ENCODE results near the gene EFCC1.

EFCC1 gene

GRCh38 chr3:129005526-129006303 is 4.6 kb downstream of the EFCC1 start:
- Histone ChIP-seq H3K36me3 (ENCODE audit: low read length) (no peaks in the 10 kb centered on the region), H3K9me2 (replicated peaks; ENCODE audit: insufficient read depth, low read length) (no peaks in the 10 kb centered on the region), H3K9ac (ENCODE audit: low read length) (no peak overlapping the region), H3K27me3 (ENCODE audit: low read length) (no peaks in the 10 kb centered on the region), H3F3A (ENCODE audit: insufficient read depth) (no peaks in the 10 kb centered on the region), H3K4me3 (ENCODE audit: insufficient read depth, low read length, poor library complexity, severe bottlenecking) (no peak overlapping the region), H3K79me2 (ENCODE audit: insufficient read depth, low read length) (no peaks in the 10 kb centered on the region), H3K9me3 (ENCODE audit: insufficient read depth, low read length) (no peaks in the 10 kb centered on the region), H4K20me1 (ENCODE audit: low read depth, low read length) (no peaks in the 10 kb centered on the region), H2AFZ (ENCODE audit: low read depth, low read length, severe bottlenecking) (no peak overlapping the region), H3K4me2 (ENCODE audit: low read depth, low read length, poor library complexity, severe bottlenecking) (no peak overlapping the region), H3K27ac (ENCODE audit: low read depth, low read length) (no peak overlapping the region)
- TF ChIP-seq EZH2phosphoT487 (conservative IDR thresholded peaks at IDR 0.05; ENCODE audit: low read length) (no peak), CTCF (IDR thresholded peaks at IDR 0.05; ENCODE audit: insufficient read depth, low read length, poor library complexity, severe bottlenecking) (no peak)

DNA sequence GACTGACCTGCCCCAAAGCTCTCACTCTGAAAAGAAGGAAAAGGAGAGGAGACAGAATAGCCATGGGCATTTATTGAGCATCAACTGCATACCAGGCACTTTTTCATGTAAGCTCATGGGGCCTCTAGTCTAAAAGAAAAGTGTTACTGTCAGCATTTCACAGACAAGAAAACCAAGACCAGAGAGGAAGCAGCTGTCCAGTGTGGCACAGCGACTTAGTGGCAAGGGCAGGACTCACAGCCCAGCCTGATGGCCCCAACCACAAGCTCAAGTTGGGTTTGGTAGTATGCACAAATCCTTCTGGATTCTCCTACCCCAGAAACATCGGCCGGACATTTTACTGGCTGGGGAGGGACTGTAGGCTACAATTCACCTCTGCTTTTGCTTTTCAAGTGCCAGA is 5.8 kb downstream of the EFCC1 start:
- Histone ChIP-seq H3K9me2 (replicated peaks; ENCODE audit: insufficient read depth, low read length) (no peaks in the 10 kb centered on the region), H3K9me3 (ENCODE audit: insufficient read depth, low read length) (no peaks in the 10 kb centered on the region), H3K36me3 (ENCODE audit: low read length) (no peaks in the 10 kb centered on the region), H3K4me3 (ENCODE audit: insufficient read depth, low read length, poor library complexity, severe bottlenecking) (no peak overlapping the region), H3K27ac (ENCODE audit: low read depth, low read length) (no peak overlapping the region), H2AFZ (ENCODE audit: low read depth, low read length, severe bottlenecking) (no peak overlapping the region), H3K27me3 (ENCODE audit: low read length) (no peaks in the 10 kb centered on the region), H3F3A (ENCODE audit: insufficient read depth) (no peaks in the 10 kb centered on the region), H3K9ac (ENCODE audit: low read length) (no peak overlapping the region), H4K20me1 (ENCODE audit: low read depth, low read length) (no peaks in the 10 kb centered on the region), H3K4me2 (ENCODE audit: low read depth, low read length, poor library complexity, severe bottlenecking) (no peak overlapping the region), H3K79me2 (ENCODE audit: insufficient read depth, low read length) (no peaks in the 10 kb centered on the region)
- TF ChIP-seq EZH2phosphoT487 (conservative IDR thresholded peaks at IDR 0.05; ENCODE audit: low read length): no peak
- TF ChIP-seq CTCF (IDR thresholded peaks at IDR 0.05; ENCODE audit: insufficient read depth, low read length, poor library complexity, severe bottlenecking): no peak

DNA sequence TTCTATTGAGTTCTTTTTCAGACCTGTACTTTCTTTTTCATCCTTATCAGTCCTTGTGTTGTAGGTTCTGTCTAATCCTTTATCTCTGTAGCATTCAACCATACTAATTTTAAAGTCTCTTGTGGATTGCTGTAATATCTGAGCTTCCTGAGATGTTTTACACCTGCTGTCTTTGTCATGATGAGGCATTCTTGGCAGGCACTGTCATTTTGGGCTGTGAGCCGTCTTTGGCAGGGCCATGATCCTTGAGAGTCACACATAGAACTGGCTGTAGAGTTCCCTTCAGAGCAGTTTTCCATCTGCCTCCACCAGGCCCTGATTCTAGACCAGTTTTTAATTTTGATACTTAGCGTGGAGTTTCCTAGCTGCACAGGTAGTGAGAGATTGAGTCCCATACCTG is 6.7 kb downstream of the EFCC1 start:
- H3K36me3 ChIP-seq (ENCODE audit: low read length): no peaks in the 10 kb centered on the region
- no peak overlapping the region for H2AFZ ChIP-seq (ENCODE audit: low read depth, low read length, severe bottlenecking)
- H3K9ac ChIP-seq (ENCODE audit: low read length): no peak overlapping the region
- no peak for TF ChIP-seq CTCF (IDR thresholded peaks at IDR 0.05; ENCODE audit: insufficient read depth, low read length, poor library complexity, severe bottlenecking)
- TF ChIP-seq EZH2phosphoT487 (conservative IDR thresholded peaks at IDR 0.05; ENCODE audit: low read length): no peak
- no peaks in the 10 kb centered on the region for H4K20me1 ChIP-seq (ENCODE audit: low read depth, low read length)
- H3K4me2 ChIP-seq (ENCODE audit: low read depth, low read length, poor library complexity, severe bottlenecking): no peak overlapping the region
- H3K9me3 ChIP-seq (ENCODE audit: insufficient read depth, low read length): no peaks in the 10 kb centered on the region
- no peaks in the 10 kb centered on the region for H3K79me2 ChIP-seq (ENCODE audit: insufficient read depth, low read length)
- no peak overlapping the region for H3K27ac ChIP-seq (ENCODE audit: low read depth, low read length)
- no peaks in the 10 kb centered on the region for H3K27me3 ChIP-seq (ENCODE audit: low read length)
- no peaks in the 10 kb centered on the region for H3K9me2 ChIP-seq (replicated peaks; ENCODE audit: insufficient read depth, low read length)
- H3K4me3 ChIP-seq (ENCODE audit: insufficient read depth, low read length, poor library complexity, severe bottlenecking): no peak overlapping the region
- no peaks in the 10 kb centered on the region for H3F3A ChIP-seq (ENCODE audit: insufficient read depth)
